Common myeloid progenitor, CD34-positive (primary cell): Measurements from ENCODE around the gene ADGRA1.

Experiments
- CTCF ChIA-PET: fragments of 350-600 bp; sonication (Branson Sonifier 250); formaldehyde crosslinking; loops from one replicate; lab custom pipeline; 2021; ENCODE audit warnings: antibody characterized with exemption; lab: Charles Lee
- POLR2A ChIA-PET: fragments of 350-600 bp; sonication (Branson Sonifier 250); formaldehyde crosslinking; loops from one replicate; lab custom pipeline; 2021; ENCODE audit warnings: antibody characterized with exemption; lab: Charles Lee
- DNase-seq, 3 donors: peaks; one replicate each; pipeline versions ENCODE4 v3.0.0 to v3.0.0-alpha.2; 2013
- H3K27ac ChIP-seq, 2 experiments: 1 replicate in 1 of 2; 2 replicates in 1 of 2; pipeline ENCODE4 v1.7.0; 2013; ENCODE audit warnings: inconsistent platforms in 2 of 2, low read length in 2 of 2, mild to moderate bottlenecking in 2 of 2, low read depth in 1 of 2, moderate library complexity in 1 of 2; ENCODE audit not compliant: severe bottlenecking in 2 of 2, insufficient read depth in 1 of 2, poor library complexity in 1 of 2
- H3K27me3 ChIP-seq, 5 experiments: replicated peaks in 2 of 5; 1 replicate in 3 of 5; 2 replicates in 2 of 5; pipeline versions ENCODE4 v1.6.1 to v1.7.0; 2013; ENCODE audit warnings: low read length in 4 of 5, mild to moderate bottlenecking in 2 of 5, moderate library complexity in 2 of 5, inconsistent platforms in 1 of 5; ENCODE audit not compliant: insufficient read depth in 5 of 5, control insufficient read depth in 4 of 5
- H3K36me3 ChIP-seq, 4 experiments: 1 replicate in 2 of 4; 2 replicates in 2 of 4; pipeline versions ENCODE4 v1.6.1 to v1.7.0; 2013; ENCODE audit warnings: low read length in 3 of 4, control low read depth in 1 of 4, mild to moderate bottlenecking in 1 of 4; ENCODE audit not compliant: control insufficient read depth in 4 of 4, insufficient read depth in 4 of 4
- H3K4me1 ChIP-seq, 4 experiments: 1 replicate in 3 of 4; 2 replicates in 1 of 4; pipeline versions ENCODE4 v1.6.1 to v1.7.1; 2013; ENCODE audit warnings: low read length in 3 of 4, mild to moderate bottlenecking in 3 of 4, control low read depth in 1 of 4, inconsistent platforms in 1 of 4, moderate library complexity in 1 of 4; ENCODE audit not compliant: control insufficient read depth in 4 of 4, insufficient read depth in 4 of 4; ENCODE audit errors: control extremely low read depth in 1 of 4
- H3K4me3 ChIP-seq, 7 experiments: 1 replicate in 4 of 7; 2 replicates in 3 of 7; pipeline versions ENCODE4 v1.5.1 to v1.7.0; 2013; ENCODE audit warnings: mild to moderate bottlenecking in 7 of 7, low read length in 6 of 7, moderate library complexity in 6 of 7, inconsistent platforms in 2 of 7, low read depth in 2 of 7, control low read depth in 1 of 7; ENCODE audit not compliant: insufficient read depth in 4 of 7, control insufficient read depth in 1 of 7; ENCODE audit errors: extremely low read depth in 1 of 7
- H3K9me3 ChIP-seq, 5 experiments: 1 replicate in 4 of 5; 2 replicates in 1 of 5; pipeline versions ENCODE4 v1.6.1 to v1.7.1; 2013; ENCODE audit warnings: low read length in 4 of 5, mild to moderate bottlenecking in 2 of 5, inconsistent platforms in 1 of 5, low read depth in 1 of 5, moderate library complexity in 1 of 5; ENCODE audit not compliant: control insufficient read depth in 4 of 5, insufficient read depth in 2 of 5; ENCODE audit errors: control extremely low read depth in 1 of 5
- WGBS: methylation state at CpG from one replicate; pipeline ENCODE4 v1.1.5; 2013; ENCODE audit not compliant: insufficient coverage; 5-methylcytosine and 5-hydroxymethylcytosine counted together

ADGRA1 gene

GRCh38 chr10:133180192-133180964, 92.7 kb downstream of the ADGRA1 start:
- ChIA-PET CTCF (no interaction called here), POLR2A (interaction anchor here (0.8 kb wide), 1 partner anchor 12 kb away, joined by 3 read pairs; no protein-coding TSS in a partner anchor)
- H3K27ac ChIP-seq = no peak overlapping the region
- DNase-seq = no peak
- H3K27me3 ChIP-seq = peaks cover 0 to 10% (median 0%) of the 10 kb centered on the region in 5 experiments
- H3K9me3 ChIP-seq = peaks cover 0 to 9% (median 2%) of the 10 kb centered on the region in 5 experiments
- H3K4me3 ChIP-seq = no peak overlapping the region
- no peaks in the 10 kb centered on the region for H3K36me3 ChIP-seq
- WGBS = 96% methylated on average over 31 of the region's 33 CpGs
- H3K4me1 ChIP-seq = no peaks in the 10 kb centered on the region

GRCh38 chr10:133180965-133181639, 93.4 kb downstream of the ADGRA1 start:
- no peaks in the 10 kb centered on the region for H3K36me3 ChIP-seq
- CTCF ChIA-PET = no interaction called here
- peaks cover 0 to 9% (median 2%) of the 10 kb centered on the region in 5 experiments for H3K9me3 ChIP-seq
- POLR2A ChIA-PET = no interaction called here
- H3K27ac ChIP-seq = no peak overlapping the region
- H3K27me3 ChIP-seq = peaks cover 0 to 10% (median 0%) of the 10 kb centered on the region in 5 experiments
- 96% methylated on average over 23 of the region's 23 CpGs for WGBS
- H3K4me1 ChIP-seq = no peaks in the 10 kb centered on the region
- no peak for DNase-seq
- no peak overlapping the region for H3K4me3 ChIP-seq
